HEK293T (cell line): ENCODE data around the gene UQCRC2.
"Not testable (repeated sequence)": the region's sequence is repeated elsewhere in the genome, so short reads cannot be mapped to it uniquely, and the experiment has no call there.

ENCODE experiments used
- BHLHE40 ChIP-seq: fragments of 450-650 bp; IDR thresholded peaks from 2 replicates; pipeline ENCODE4 v1.6.1; 2016; ENCODE audit warnings: mild to moderate bottlenecking, moderate library complexity, borderline replicate concordance
- ELF4 ChIP-seq: fragments of 450-650 bp; IDR thresholded peaks from 2 replicates; pipeline ENCODE4 v1.6.1; 2017; ENCODE audit warnings: antibody characterized with exemption
- FOXA1 ChIP-seq: fragments of 450-650 bp; IDR thresholded peaks from 2 replicates; pipeline ENCODE4 v1.6.1; 2016; ENCODE audit warnings: mild to moderate bottlenecking
- FOXM1 ChIP-seq: fragments of 450-650 bp; IDR thresholded peaks from 2 replicates; pipeline ENCODE4 v1.6.1; 2017; ENCODE audit warnings: mild to moderate bottlenecking, borderline replicate concordance
- HDGF ChIP-seq: fragments of 450-650 bp; IDR thresholded peaks from 2 replicates; pipeline ENCODE4 v1.6.1; 2017; ENCODE audit warnings: antibody characterized with exemption, borderline replicate concordance
- SP1 ChIP-seq: fragments of 450-650 bp; IDR thresholded peaks from 2 replicates; pipeline ENCODE4 v1.6.1; 2017
- SUZ12 ChIP-seq: fragments of 450-650 bp; IDR thresholded peaks from 2 replicates; pipeline ENCODE4 v1.6.1; 2016; ENCODE audit warnings: mild to moderate bottlenecking
- ZNF384 ChIP-seq: fragments of 450-650 bp; IDR thresholded peaks from 2 replicates; pipeline ENCODE4 v1.6.1; 2016

GRCh38 chr16:22002047-22002446 is 48.9 kb downstream of the UQCRC2 start:
- not testable (repeated sequence) for TF ChIP-seq FOXM1, SUZ12, BHLHE40, FOXA1, SP1, ZNF384, HDGF, ELF4
